Activated naive CD8-positive, alpha-beta T cell treated with anti-CD3 and anti-CD28 coated beads for 36 hours (primary cell): ENCODE data around the gene NT5C1A. TPM values are rescaled to one million over a fixed set of nuclear protein-coding genes. Genes with fewer than 3 reads are reported as not detected.
A peak's percentile ranks its signal among the peaks of the same experiment; 100 is the strongest.

Source experiments
- DNase-seq: peaks from one replicate; pipeline ENCODE4 v3.0.0; 2021
- H3K27ac Mint-ChIP-seq: one replicate; pipeline ENCODE4 v1.8.0; 2022; ENCODE audit warnings: mild to moderate bottlenecking, moderate library complexity, mixed read lengths
- H3K27me3 Mint-ChIP-seq: one replicate; pipeline ENCODE4 v1.8.0; 2022; ENCODE audit warnings: mild to moderate bottlenecking, mixed read lengths
- H3K36me3 Mint-ChIP-seq: one replicate; pipeline ENCODE4 v1.8.0; 2021; ENCODE audit warnings: mild to moderate bottlenecking, mixed read lengths
- H3K4me1 Mint-ChIP-seq: one replicate; pipeline ENCODE4 v1.8.0; 2021; ENCODE audit warnings: mixed read lengths
- H3K4me3 Mint-ChIP-seq: one replicate; pipeline ENCODE4 v1.8.0; 2022; ENCODE audit warnings: mild to moderate bottlenecking, moderate library complexity, mixed read lengths
- H3K9me3 Mint-ChIP-seq: one replicate; pipeline ENCODE4 v1.8.0; 2022; ENCODE audit warnings: mixed read lengths
- total RNA-seq, 2 experiments: library from RNA; stranded (reverse); gene quantifications; one replicate each; pipeline ENCODE4 v1.2.3, GENCODE V29; 2021

The NT5C1A gene
- under 1 TPM in 1 of 2 experiments, not detected in 1; 0.32 TPM for total RNA-seq

- Mint-ChIP-seq H3K36me3 (no peaks in the 10 kb centered on the region), H3K9me3 (no peaks in the 10 kb centered on the region), H3K27me3 (peaks cover 39% of the 10 kb centered on the region), H3K4me1 (peaks cover 17% of the 10 kb centered on the region), H3K27ac (no peak within 1 kb of the TSS), H3K4me3 (peak within 1 kb of the TSS; percentile 59)
- peak; percentile 59 for DNase-seq
These were observed at the start of gene NT5C1A for GRCh38 chr1:39671793-39672550. Gene NT5C1A, minus strand, starts transcription at chr1:39672107. Its CDS starts 69 bp downstream, at chr1:39672038.

GRCh38 chr1:39721664-39722063 is 49.8 kb upstream of the NT5C1A start:
- Mint-ChIP-seq H3K9me3 (no peaks in the 10 kb centered on the region), H3K4me3 (no peak overlapping the region)

DNA sequence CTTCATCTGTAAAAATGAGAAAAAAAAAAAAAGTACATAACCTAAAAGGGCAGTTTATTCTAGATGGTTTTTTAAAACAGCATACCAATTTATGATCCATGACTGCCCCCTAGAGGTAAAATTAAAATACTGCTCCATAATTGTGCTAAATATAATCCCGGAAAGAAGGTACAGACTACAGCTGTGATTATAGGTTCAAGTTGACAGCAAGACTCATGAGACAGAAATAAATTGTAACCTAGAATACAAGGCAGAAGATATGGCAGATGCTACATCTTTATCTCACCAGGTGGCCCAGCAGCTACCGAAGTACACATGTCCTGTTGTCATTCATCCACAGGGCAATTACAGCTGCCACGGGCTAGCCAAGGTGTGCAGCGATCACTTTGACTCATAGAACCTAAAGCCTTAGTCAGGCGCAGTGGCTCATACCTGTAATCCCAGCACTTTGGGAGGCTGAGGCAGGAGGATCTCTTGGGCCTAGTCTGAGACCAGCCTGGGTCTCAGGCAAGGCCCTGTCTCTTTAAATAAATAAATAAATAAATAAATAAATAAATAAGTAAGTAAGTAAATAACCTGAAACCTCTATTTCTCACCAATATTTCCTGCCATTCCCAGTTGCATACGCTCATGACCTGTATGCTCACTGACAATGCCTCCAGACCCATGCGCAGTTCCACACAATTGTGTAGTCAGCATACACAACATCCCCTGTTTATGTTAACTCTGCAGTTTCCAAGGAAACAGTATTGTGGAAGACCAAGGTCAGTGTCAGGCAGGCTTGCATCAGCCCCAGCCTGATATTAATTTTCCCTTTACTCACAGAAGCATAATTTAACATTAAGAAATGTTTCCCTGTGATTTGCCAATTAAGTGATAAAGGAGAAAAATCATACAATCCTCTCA is 48.4 kb upstream of the NT5C1A start:
- Mint-ChIP-seq H3K27me3 (peaks cover 42% of the 10 kb centered on the region), H3K4me3 (no peak overlapping the region), H3K27ac (no peak overlapping the region), H3K9me3 (no peaks in the 10 kb centered on the region), H3K36me3 (no peaks in the 10 kb centered on the region), H3K4me1 (no peaks in the 10 kb centered on the region)
- DNase-seq: no peak

More at GRCh38 chr1:39721664-39722063, 49.8 kb upstream of the NT5C1A start:
- H3K4me1 Mint-ChIP-seq: no peaks in the 10 kb centered on the region
- peaks cover 46% of the 10 kb centered on the region for H3K27me3 Mint-ChIP-seq
- no peaks in the 10 kb centered on the region for H3K36me3 Mint-ChIP-seq
- no peak for DNase-seq
- H3K27ac Mint-ChIP-seq: no peak overlapping the region

GRCh38 chr1:39717809-39718208 is 45.9 kb upstream of the NT5C1A start:
- H3K36me3 Mint-ChIP-seq: no peaks in the 10 kb centered on the region
- no peak for DNase-seq
- no peak overlapping the region for H3K4me3 Mint-ChIP-seq
- H3K4me1 Mint-ChIP-seq: no peaks in the 10 kb centered on the region
- H3K27me3 Mint-ChIP-seq: peaks cover 31% of the 10 kb centered on the region
- H3K9me3 Mint-ChIP-seq: no peaks in the 10 kb centered on the region
- H3K27ac Mint-ChIP-seq: no peak overlapping the region

- H3K4me1 Mint-ChIP-seq: no peaks in the 10 kb centered on the region
- DNase-seq: no peak
- no peaks in the 10 kb centered on the region for H3K36me3 Mint-ChIP-seq
- H3K4me3 Mint-ChIP-seq: no peak overlapping the region
- H3K27me3 Mint-ChIP-seq: peaks cover 34% of the 10 kb centered on the region
- H3K9me3 Mint-ChIP-seq: no peaks in the 10 kb centered on the region
- H3K27ac Mint-ChIP-seq: no peak overlapping the region
These were observed 41.6 kb upstream of the NT5C1A start for GRCh38 chr1:39713557-39713956.

GRCh38 chr1:39711966-39712340 is 40.0 kb upstream of the NT5C1A start:
- Mint-ChIP-seq H3K36me3 (no peaks in the 10 kb centered on the region), H3K4me3 (no peak overlapping the region), H3K27ac (no peak overlapping the region), H3K27me3 (peaks cover 22% of the 10 kb centered on the region), H3K9me3 (no peaks in the 10 kb centered on the region), H3K4me1 (no peaks in the 10 kb centered on the region)
- no peak for DNase-seq

DNA sequence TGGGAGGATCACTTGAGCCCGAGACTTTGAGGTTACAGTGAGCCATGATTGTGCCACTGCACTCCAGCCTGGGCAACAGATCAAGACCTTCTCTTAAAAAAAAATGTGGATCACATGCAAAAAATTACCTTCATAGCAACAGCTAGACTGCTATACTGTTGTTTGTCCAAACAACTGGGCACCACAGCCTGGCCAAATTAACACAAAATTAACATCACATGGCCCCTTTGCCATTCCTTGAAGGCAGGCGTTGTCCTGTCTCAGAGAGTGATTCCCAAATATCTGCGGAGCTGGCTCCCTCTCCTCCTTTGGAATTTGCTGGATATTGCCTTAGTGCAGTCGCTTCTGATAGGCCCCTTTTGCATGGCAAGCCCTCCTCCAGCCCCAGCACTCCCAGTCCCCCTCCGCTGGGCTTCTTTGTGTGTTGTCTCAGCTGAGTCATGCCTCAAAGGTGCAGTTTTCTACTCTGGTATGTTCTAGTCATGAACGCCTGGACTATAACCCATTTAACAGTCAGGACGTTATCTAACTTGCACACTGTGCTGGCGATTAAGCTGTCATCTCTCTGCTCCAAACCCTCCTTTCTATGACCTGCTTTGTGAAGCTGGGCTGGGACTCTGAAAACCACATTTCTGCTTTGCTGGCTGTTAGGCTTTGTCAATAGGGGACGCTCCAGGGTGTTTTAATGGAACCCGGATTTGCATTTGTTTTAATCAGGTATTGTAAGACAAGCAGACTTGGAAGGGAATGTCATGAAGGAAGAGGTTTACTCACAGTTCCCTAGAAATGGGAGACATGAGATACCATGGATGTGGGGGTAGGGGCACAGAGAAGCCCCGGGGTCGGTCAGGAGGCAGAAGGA is 39.4 kb upstream of the NT5C1A start:
- no peaks in the 10 kb centered on the region for H3K36me3 Mint-ChIP-seq
- no peak overlapping the region for H3K4me3 Mint-ChIP-seq
- no peak overlapping the region for H3K27ac Mint-ChIP-seq
- no peaks in the 10 kb centered on the region for H3K4me1 Mint-ChIP-seq
- peaks cover 16% of the 10 kb centered on the region for H3K27me3 Mint-ChIP-seq
- no peaks in the 10 kb centered on the region for H3K9me3 Mint-ChIP-seq
- DNase-seq: no peak

DNA sequence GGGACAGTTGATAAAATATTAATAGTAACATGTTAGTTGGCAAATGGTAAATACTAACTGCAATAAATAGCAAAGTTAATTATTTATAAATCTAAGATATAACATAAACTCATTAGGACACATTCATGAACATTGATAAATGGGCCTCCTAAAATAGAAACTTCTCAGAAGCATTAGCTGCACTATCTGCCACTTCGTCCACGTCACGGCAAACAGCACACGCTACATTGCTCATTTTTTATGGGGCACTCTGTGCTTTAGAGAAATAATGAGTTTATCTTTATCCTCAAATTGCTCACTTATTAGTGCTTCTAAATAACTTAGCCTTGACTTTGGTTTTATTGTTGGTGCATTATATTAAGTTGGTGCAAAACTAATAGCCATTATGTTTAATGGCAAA is 35.6 kb upstream of the NT5C1A start:
- no peaks in the 10 kb centered on the region for H3K4me1 Mint-ChIP-seq
- H3K4me3 Mint-ChIP-seq: no peak overlapping the region
- no peaks in the 10 kb centered on the region for H3K9me3 Mint-ChIP-seq
- peaks cover 8% of the 10 kb centered on the region for H3K27me3 Mint-ChIP-seq
- H3K27ac Mint-ChIP-seq: no peak overlapping the region
- H3K36me3 Mint-ChIP-seq: no peaks in the 10 kb centered on the region
- no peak for DNase-seq

DNA sequence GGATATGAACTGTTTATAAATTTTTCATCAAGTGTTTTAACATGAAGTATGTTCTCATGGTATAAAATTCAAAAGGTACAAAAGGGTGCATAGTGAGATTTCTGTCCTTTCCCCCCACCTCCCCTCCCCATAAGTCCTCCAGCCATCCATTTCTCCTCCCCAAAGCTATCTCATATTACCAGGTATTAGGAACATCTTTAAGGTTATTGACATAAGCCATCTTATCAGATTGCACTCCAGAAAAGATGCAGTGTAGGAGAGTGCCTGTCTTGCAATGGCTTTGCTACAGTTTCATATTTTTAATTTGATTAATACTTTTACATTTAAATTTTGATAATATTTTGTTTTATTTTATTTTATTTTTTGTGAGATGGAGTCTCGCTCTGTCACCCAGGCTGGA is 32.9 kb upstream of the NT5C1A start:
- H3K27ac Mint-ChIP-seq: no peak overlapping the region
- no peak overlapping the region for H3K4me3 Mint-ChIP-seq
- no peak for DNase-seq
- H3K36me3 Mint-ChIP-seq: no peaks in the 10 kb centered on the region
- peaks cover 11% of the 10 kb centered on the region for H3K27me3 Mint-ChIP-seq
- H3K4me1 Mint-ChIP-seq: no peaks in the 10 kb centered on the region
- H3K9me3 Mint-ChIP-seq: no peaks in the 10 kb centered on the region

DNA sequence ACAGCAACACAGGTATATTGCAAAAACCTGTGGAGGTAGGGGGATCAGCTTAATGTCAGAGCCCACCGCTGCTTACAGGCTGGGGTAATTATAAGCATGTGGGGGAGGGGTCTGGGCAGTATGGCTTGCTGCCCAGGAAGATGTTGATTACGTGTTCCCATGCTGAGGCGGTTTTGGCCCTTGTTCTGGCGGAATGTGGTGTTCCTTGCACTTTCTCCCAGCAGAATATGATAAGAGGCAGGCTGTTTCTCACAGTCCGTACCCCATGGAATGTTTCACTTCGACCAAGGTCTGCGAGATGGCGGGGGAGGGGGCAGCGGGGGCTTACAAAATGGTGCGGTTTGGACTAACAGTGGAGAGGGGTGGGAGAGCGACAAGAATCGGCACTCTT is 29.1 kb upstream of the NT5C1A start:
- no peaks in the 10 kb centered on the region for H3K4me1 Mint-ChIP-seq
- H3K9me3 Mint-ChIP-seq: no peaks in the 10 kb centered on the region
- H3K4me3 Mint-ChIP-seq: no peak overlapping the region
- H3K36me3 Mint-ChIP-seq: no peaks in the 10 kb centered on the region
- DNase-seq: no peak
- H3K27me3 Mint-ChIP-seq: peaks cover 14% of the 10 kb centered on the region
- H3K27ac Mint-ChIP-seq: no peak overlapping the region

GRCh38 chr1:39700348-39700747 is 28.4 kb upstream of the NT5C1A start:
- no peaks in the 10 kb centered on the region for H3K9me3 Mint-ChIP-seq
- peaks cover 17% of the 10 kb centered on the region for H3K27me3 Mint-ChIP-seq
- no peak for DNase-seq
- H3K36me3 Mint-ChIP-seq: no peaks in the 10 kb centered on the region
- no peaks in the 10 kb centered on the region for H3K4me1 Mint-ChIP-seq
- no peak overlapping the region for H3K4me3 Mint-ChIP-seq
- H3K27ac Mint-ChIP-seq: no peak overlapping the region

GRCh38 chr1:39699419-39699818 is 27.5 kb upstream of the NT5C1A start:
- H3K27ac Mint-ChIP-seq: no peak overlapping the region
- no peaks in the 10 kb centered on the region for H3K9me3 Mint-ChIP-seq
- H3K27me3 Mint-ChIP-seq: peaks cover 20% of the 10 kb centered on the region
- no peaks in the 10 kb centered on the region for H3K36me3 Mint-ChIP-seq
- H3K4me1 Mint-ChIP-seq: peaks cover 8% of the 10 kb centered on the region
- no peak overlapping the region for H3K4me3 Mint-ChIP-seq
- DNase-seq: no peak

DNA sequence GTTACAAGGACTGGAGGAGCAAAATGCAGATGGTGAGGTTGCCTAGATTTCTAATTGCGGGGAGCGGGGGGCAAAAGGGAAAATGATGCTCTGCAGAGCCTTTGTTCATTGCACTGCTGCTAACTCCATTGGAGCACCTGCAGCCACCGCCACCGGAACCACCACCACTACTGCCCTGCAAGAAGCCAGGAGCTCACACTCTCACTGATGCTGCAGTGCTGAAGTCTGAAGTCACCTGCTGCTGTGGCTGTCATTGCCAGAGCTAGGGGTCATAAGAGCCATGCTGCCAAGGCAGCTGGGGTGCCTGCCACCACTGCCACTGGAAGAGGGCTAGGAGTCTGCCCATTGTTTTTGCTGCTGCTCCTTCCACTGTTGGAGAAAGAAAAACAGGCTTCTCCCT is 26.7 kb upstream of the NT5C1A start:
- Mint-ChIP-seq H3K9me3 (no peaks in the 10 kb centered on the region), H3K27me3 (peaks cover 20% of the 10 kb centered on the region), H3K36me3 (no peaks in the 10 kb centered on the region), H3K4me1 (peaks cover 11% of the 10 kb centered on the region), H3K4me3 (no peak overlapping the region), H3K27ac (no peak overlapping the region)
- DNase-seq: no peak

- DNase-seq: no peak
- Mint-ChIP-seq H3K4me3 (no peak overlapping the region), H3K27me3 (peaks cover 25% of the 10 kb centered on the region), H3K4me1 (peaks cover 20% of the 10 kb centered on the region), H3K36me3 (no peaks in the 10 kb centered on the region), H3K27ac (no peak overlapping the region), H3K9me3 (no peaks in the 10 kb centered on the region)
These were observed 24.5 kb upstream of the NT5C1A start for GRCh38 chr1:39696448-39696847.

DNA sequence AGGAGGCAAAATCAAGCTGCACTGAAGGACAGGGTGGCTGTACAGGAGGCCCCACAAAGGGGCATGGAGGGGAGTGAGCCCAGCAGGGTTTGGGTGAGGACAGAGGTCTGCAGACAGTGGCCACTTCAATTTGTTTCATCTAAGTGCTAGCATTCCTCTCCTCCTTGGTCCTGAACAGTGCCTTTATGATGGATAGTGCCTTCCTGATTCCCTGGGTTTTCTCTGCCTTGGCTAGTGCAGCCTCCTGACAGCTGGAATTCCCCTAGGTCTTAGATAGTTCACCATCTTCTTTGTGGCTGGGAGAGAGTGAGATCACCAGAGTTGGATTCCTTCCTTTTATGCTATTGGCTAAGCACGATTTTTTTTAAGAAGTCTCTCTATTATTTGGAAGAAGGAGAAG is 23.1 kb upstream of the NT5C1A start:
- H3K4me1 Mint-ChIP-seq: peaks cover 30% of the 10 kb centered on the region
- H3K36me3 Mint-ChIP-seq: no peaks in the 10 kb centered on the region
- H3K27ac Mint-ChIP-seq: no peak overlapping the region
- H3K9me3 Mint-ChIP-seq: no peaks in the 10 kb centered on the region
- no peak for DNase-seq
- H3K4me3 Mint-ChIP-seq: no peak overlapping the region
- H3K27me3 Mint-ChIP-seq: peaks cover 29% of the 10 kb centered on the region
